Thyroid gland (tissue), 4 donors: ENCODE measurements around the gene ATP1A4. TPM values are rescaled to one million over a fixed set of nuclear protein-coding genes. Genes with fewer than 3 reads are reported as not detected.

Experiments
- DNase-seq, 2 donors: peaks; one replicate each; pipeline ENCODE4 v3.0.0-alpha.2; 2019
- H3K27ac ChIP-seq, 3 donors: fragments of 200-600 bp; sonication (generic); 1 replicate in 2 of 3; 2 replicates in 1 of 3; pipeline ENCODE4 v1.5.1; 2016 to 2019; ENCODE audit warnings: mild to moderate bottlenecking in 1 of 3, moderate library complexity in 1 of 3
- H3K27me3 ChIP-seq: fragments of 200-600 bp; sonication (generic); one replicate; pipeline ENCODE4 v1.5.1; 2019
- H3K36me3 ChIP-seq, 2 donors: fragments of 200-600 bp; sonication (generic); one replicate each; pipeline ENCODE4 v1.5.1; 2016 to 2019
- H3K4me1 ChIP-seq, 2 donors: fragments of 200-600 bp; sonication (generic); one replicate each; pipeline ENCODE4 v1.5.1; 2017 to 2019
- H3K4me3 ChIP-seq, 3 donors: fragments of 200-600 bp; sonication (generic); replicated peaks in 1 of 3; 1 replicate in 2 of 3; 2 replicates in 1 of 3; pipeline ENCODE4 v1.5.1; 2016; ENCODE audit warnings: mild to moderate bottlenecking in 1 of 3
- H3K9me3 ChIP-seq: fragments of 200-600 bp; sonication (generic); one replicate; pipeline ENCODE4 v1.5.1; 2017
- POLR2A ChIP-seq, 2 donors: fragments of 450-650 bp; IDR thresholded peaks; one replicate each; pipeline ENCODE4 v1.6.1; 2017; ENCODE audit warnings: antibody characterized with exemption in 2 of 2, mild to moderate bottlenecking in 2 of 2, moderate library complexity in 1 of 2
- WGBS, 2 donors: methylation state at CpG; one replicate each; pipeline ENCODE4 v1.1.5; 2017; 5-methylcytosine and 5-hydroxymethylcytosine counted together
- intact Hi-C: fragments of 100-400 bp; cut with DNase I; formaldehyde crosslinking; loops from one replicate; pipeline ENCODE4 v1.15.1; 2023
- total RNA-seq, 4 donors: library from RNA; depleted of rRNA; stranded (reverse); fragments of >200 nt; gene quantifications; one replicate each; pipeline ENCODE4 v1.2.3, GENCODE V29; 2016
- TF ChIP-seq, protein P1 (sequence below), 6 experiments: fragments of 200-600 bp in 3 of 6; fragments of 450-650 bp in 3 of 6; sonication (generic) in 3 of 6; IDR thresholded peaks; one replicate each; pipeline ENCODE4 v1.5.1; 2016 to 2019; ENCODE audit warnings: antibody characterized with exemption in 6 of 6, mild to moderate bottlenecking in 2 of 6, inconsistent platforms in 1 of 6, moderate library complexity in 1 of 6

Gene ATP1A4
- total RNA-seq, 4 donors from 2014 or later = not detected

DNA sequence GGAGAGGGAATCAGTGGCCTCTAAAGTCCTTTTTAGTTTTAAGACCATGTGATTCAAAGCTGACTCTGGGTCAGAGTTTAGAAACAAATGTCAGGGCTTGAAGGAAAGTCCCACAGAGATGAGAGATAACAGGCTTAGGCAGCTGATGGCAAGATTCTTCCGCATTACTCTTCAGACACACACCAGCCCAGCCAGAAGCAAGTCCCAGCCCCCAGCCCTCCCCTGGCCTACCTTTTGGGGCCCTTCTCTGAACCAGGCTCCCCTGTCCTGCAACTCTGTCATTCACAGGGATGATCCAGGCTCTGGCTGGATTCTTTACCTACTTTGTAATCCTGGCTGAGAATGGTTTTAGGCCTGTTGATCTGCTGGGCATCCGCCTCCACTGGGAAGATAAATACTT, 25.8 kb downstream of the ATP1A4 start:
- Histone ChIP-seq H3K27me3 (no peaks in the 10 kb centered on the region), H3K36me3 (no peaks in the 10 kb centered on the region), H3K9me3 (no peaks in the 10 kb centered on the region), H3K27ac (no peak overlapping the region), H3K4me1 (peaks cover 0 to 1% of the 10 kb centered on the region in 2 donors), H3K4me3 (no peak overlapping the region)
- 90 to 91% methylated on average over 2 of the region's 2 CpGs for WGBS, 2 donors
- intact Hi-C loops = no loop called here
- DNase-seq = no peak
- TF ChIP-seq, protein P1, sequence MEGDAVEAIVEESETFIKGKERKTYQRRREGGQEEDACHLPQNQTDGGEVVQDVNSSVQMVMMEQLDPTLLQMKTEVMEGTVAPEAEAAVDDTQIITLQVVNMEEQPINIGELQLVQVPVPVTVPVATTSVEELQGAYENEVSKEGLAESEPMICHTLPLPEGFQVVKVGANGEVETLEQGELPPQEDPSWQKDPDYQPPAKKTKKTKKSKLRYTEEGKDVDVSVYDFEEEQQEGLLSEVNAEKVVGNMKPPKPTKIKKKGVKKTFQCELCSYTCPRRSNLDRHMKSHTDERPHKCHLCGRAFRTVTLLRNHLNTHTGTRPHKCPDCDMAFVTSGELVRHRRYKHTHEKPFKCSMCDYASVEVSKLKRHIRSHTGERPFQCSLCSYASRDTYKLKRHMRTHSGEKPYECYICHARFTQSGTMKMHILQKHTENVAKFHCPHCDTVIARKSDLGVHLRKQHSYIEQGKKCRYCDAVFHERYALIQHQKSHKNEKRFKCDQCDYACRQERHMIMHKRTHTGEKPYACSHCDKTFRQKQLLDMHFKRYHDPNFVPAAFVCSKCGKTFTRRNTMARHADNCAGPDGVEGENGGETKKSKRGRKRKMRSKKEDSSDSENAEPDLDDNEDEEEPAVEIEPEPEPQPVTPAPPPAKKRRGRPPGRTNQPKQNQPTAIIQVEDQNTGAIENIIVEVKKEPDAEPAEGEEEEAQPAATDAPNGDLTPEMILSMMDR (IDR thresholded peaks at IDR 0.05) = no peak
- no peak for TF ChIP-seq POLR2A (IDR thresholded peaks at IDR 0.05)

DNA sequence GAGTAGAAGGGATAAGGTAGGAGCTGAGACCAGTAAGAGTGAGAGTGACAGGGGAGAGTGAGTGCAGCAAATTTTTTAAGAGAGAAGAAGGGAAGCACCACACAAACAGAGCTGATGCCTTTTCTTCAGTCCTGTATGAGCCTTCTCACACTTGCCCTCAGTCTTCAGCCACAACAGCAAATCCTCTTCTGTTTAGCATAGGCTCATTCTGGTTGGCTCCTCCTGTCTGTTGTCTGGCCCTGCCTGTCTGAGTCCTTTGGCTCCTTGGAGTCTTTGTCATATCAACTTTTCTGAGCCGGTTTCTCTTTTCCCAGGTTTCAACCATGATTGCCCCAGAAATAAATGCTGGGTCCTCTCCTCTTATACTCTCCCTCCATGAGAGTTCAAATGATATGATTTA, 26.3 kb downstream of the ATP1A4 start:
- Histone ChIP-seq H3K4me1 (no peaks in the 10 kb centered on the region), H3K27ac (no peak overlapping the region), H3K4me3 (no peak overlapping the region), H3K36me3 (no peaks in the 10 kb centered on the region), H3K27me3 (no peaks in the 10 kb centered on the region), H3K9me3 (no peaks in the 10 kb centered on the region)
- no peak for DNase-seq
- WGBS, 2 donors = 86 to 87% methylated on average over 1 of the region's 1 CpG
- intact Hi-C loops = no loop called here
- TF ChIP-seq, protein P1 (IDR thresholded peaks at IDR 0.05) = no peak
- TF ChIP-seq POLR2A (IDR thresholded peaks at IDR 0.05) = no peak

DNA sequence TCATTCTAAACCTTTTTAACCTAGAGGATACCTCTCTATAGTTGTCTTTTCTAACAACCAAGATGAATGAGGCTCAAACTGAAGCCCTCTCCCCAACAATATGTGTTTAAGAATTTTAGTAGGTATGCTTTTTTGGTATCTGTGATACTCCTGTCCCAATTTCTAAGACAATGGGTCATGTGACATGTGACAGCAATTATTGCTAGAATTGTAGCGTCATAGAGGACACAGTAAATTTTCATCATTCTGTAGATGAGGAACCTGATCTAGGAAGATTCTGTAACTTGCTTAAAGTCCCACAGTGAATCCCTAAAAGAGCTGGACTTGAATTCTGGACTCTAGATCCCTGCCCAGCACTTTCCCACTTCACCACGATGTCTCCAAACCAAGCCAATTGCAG, 27.3 kb downstream of the ATP1A4 start:
- intact Hi-C loops = no loop called here
- no peaks in the 10 kb centered on the region for H3K36me3 ChIP-seq
- TF ChIP-seq, protein P1 (IDR thresholded peaks at IDR 0.05) = no peak
- no peak for TF ChIP-seq POLR2A (IDR thresholded peaks at IDR 0.05)

DNA sequence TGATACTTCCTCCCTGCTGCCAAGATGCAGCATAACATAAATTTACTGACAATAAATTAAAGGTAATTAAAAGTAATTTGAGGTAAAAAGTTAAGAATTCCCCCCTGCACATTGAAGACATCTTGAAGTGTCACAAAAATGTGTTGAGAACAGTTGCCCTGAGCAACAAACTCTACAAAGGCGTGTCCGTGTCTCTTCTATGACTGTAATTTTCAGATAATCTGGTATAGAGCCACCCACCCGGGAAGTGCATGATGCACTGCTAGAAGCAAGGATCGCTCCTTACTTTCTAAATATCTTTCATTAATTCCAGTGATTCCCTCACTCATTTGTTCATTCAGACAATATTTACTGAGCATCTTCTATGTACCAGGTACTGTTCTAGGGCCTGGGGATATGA, 27.9 kb downstream of the ATP1A4 start:
- intact Hi-C loops = no loop called here
- Histone ChIP-seq H3K9me3 (no peaks in the 10 kb centered on the region), H3K27me3 (no peaks in the 10 kb centered on the region), H3K36me3 (no peaks in the 10 kb centered on the region), H3K27ac (no peak overlapping the region), H3K4me3 (no peak overlapping the region), H3K4me1 (no peaks in the 10 kb centered on the region)
- DNase-seq = no peak
- TF ChIP-seq, protein P1 (IDR thresholded peaks at IDR 0.05) = no peak
- no peak for TF ChIP-seq POLR2A (IDR thresholded peaks at IDR 0.05)
- 90 to 94% methylated on average over 4 of the region's 4 CpGs for WGBS, 2 donors

More for the DNA sequence above, 27.3 kb downstream of the ATP1A4 start:
- 94 to 96% methylated on average over 2 of the region's 2 CpGs for WGBS, 2 donors
- H3K27ac ChIP-seq = no peak overlapping the region
- no peaks in the 10 kb centered on the region for H3K4me1 ChIP-seq
- no peak overlapping the region for H3K4me3 ChIP-seq
- no peaks in the 10 kb centered on the region for H3K9me3 ChIP-seq
- no peak for DNase-seq
- no peaks in the 10 kb centered on the region for H3K27me3 ChIP-seq

DNA sequence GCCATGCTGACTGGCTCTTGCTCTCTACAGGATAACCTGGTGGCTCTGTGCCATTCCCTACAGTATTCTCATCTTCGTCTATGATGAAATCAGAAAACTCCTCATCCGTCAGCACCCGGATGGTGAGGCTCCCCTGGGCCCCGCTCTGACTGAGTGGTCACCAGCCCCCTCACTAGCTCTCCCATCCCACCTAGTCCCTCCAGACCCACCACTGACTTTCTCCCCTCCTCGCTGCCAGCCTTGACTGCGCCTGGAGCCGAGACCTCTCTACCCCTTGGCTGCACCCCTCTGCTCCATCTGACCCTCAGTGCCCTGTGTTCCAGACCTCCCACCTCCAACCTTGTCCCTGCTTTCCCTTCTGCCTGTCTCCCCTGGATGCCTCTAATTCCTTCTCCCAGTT, 34.8 kb downstream of the ATP1A4 start:
- no peaks in the 10 kb centered on the region for H3K9me3 ChIP-seq
- no peaks in the 10 kb centered on the region for H3K4me1 ChIP-seq
- TF ChIP-seq, protein P1 (IDR thresholded peaks at IDR 0.05) = no peak
- TF ChIP-seq POLR2A (IDR thresholded peaks at IDR 0.05) = no peak
- no peak overlapping the region for H3K4me3 ChIP-seq
- no peaks in the 10 kb centered on the region for H3K27me3 ChIP-seq
- H3K27ac ChIP-seq = no peak overlapping the region
- DNase-seq = no peak
- no peaks in the 10 kb centered on the region for H3K36me3 ChIP-seq
- intact Hi-C loops = no loop called here
- WGBS, 2 donors = 96% methylated on average over 7 of the region's 7 CpGs
